Frontal cortex (tissue), 4 donors: Measurements from ENCODE around the gene PTX4. TPM values are rescaled to one million over a fixed set of nuclear protein-coding genes. Genes with fewer than 3 reads are reported as not detected.

Source experiments
- DNase-seq, 2 donors: peaks; one replicate each; pipeline ENCODE4 v3.0.0; 2012; ENCODE audit warnings: low spot score in 2 of 2
- FAIRE-seq: peaks from 2 replicates; lab custom pipeline; 2012; peaks lifted over from hg19 to GRCh38; lab: Jason Lieb, UNC
- total RNA-seq: library from RNA; depleted of rRNA; stranded (reverse); fragments of >200 nt; gene quantifications from one replicate; pipeline ENCODE4 v1.2.3, GENCODE V29; 2014
- donor health status: control.
- donor health status: control.
- donor health status: control.

PTX4 gene
- total RNA-seq, 1 donor from 2014 or later = not detected

DNA sequence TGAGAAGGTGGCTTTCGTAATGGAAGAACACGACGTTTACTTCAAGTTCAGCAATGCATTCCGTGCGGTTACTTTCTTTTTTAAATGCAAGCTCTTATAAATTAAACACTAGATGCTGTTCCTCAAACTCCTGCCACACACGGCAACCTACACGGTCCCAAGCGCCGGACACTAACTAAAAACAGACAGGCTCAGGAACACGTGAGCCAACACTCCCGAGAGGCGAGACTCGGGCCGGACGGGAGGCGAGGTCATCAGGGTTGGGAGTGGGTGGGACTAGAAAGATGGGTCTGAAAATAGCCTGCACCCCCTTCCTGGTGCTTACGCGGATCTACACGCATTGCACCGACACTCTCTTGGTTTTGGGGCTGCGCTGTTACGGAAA, 20.3 kb downstream of the PTX4 start:
- FAIRE-seq = no peak

GRCh38 chr16:1466968-1467521, 21.7 kb downstream of the PTX4 start:
- no peak for FAIRE-seq

More for the DNA sequence above, 20.3 kb downstream of the PTX4 start:
- no peak for DNase-seq

GRCh38 chr16:1466054-1466453, 22.7 kb downstream of the PTX4 start:
- DNase-seq (no peak), FAIRE-seq (no peak)

More at GRCh38 chr16:1466968-1467521, 21.7 kb downstream of the PTX4 start:
- no peak for DNase-seq

DNA sequence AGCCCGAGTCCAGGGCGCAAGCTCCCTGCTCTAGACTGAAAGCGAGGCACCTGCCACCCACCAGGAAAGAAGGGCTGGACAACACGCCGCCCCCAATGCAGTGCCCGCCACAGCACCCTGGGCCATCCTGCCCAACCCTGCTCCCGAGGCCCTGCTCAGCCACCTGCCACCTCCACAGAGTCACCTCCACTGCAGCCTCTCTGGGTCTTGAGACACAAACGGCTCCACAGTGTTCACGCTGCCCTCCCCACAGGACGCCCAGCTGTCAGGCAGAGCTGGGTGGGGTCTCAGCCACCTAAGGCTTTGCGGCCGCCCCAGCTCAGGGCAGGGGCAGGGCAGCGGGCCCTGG, 23.2 kb downstream of the PTX4 start:
- FAIRE-seq (no peak), DNase-seq (no peak)

DNA sequence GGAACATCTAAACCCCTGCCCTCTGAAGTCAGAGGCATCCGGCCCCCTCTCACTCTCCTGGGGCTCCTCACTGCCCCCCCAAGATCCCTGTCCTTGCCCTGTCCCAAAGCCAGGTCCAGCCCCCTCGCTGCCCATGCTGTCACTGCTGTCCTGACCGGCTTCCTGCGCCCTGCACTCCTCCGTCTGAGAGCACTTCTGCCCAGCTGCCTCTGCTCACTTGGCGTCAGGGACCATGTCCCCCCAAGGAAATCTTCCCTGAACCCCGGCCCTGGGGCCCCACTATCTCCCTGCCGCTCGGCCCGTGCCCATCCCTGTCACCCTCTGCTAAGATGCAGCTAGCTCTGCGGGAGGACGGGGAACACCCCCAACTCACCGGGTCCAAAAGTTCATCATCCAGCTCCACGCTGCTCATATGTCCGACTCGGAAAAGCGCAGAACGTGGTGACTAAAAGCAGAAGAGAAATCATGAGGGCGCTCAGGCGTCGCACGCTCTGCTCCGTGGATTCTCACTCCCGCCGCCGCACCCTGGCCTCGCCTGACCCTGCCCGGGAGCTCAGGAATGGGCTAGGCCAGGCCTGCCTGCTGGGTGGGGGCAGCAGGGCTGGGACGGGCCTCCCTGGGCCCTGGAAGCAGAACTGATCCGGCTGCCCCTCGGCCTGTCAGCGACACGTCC, 23.7 kb downstream of the PTX4 start:
- no peak for DNase-seq
- FAIRE-seq = no peak

GRCh38 chr16:1464196-1464893, 24.4 kb downstream of the PTX4 start:
- DNase-seq (no peak), FAIRE-seq (no peak)

DNA sequence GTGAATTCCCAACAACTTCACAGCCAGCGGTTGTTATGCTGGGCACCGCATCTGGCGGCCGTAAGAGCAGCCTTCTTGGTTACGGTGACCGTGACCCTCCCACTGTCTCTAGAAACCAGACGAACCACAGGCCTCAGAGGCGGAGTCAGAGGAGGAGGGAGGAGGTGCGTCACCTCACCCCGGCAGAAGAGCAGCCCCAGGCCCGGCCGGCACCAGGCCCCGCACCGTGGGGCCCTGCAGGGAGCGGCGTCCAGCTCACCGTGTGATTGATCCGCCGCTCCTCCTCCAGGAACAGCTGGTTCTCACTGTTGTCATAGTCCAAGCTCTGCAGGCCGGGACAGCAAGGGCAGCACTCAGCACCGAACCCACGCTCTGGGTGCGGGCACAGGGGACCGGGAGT, 27.6 kb downstream of the PTX4 start:
- DNase-seq (no peak), FAIRE-seq (no peak)

DNA sequence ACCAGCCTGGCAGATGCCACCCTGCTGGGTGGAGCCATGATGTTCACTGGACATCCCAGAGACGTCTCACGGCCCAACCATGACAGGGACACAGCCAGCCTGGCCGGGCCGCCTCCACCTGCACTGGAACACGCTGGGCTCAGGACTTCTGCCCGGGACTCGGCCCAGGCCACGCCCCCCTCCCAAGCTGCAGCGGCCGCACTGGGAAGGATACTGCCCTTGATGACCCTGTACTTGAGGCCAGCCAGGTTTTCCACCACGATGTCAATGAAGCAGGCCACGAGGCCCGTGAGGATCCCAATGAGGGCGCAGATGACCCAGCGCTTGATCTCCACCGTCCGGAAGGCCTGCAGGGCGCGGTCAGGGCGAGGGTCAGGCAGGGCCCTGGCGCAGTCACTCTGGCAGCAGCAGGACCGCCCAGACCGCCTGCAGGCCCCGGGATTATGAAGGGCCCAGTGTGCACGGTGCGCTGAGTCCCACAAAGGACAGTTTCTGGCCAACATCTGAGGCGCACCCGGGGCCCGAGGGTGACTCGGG, 28.1 kb downstream of the PTX4 start:
- FAIRE-seq (no peak), DNase-seq (no peak)

- FAIRE-seq = no peak
- DNase-seq = no peak
Observed at GRCh38 chr16:1459967-1460366, 28.8 kb downstream of the PTX4 start.

- DNase-seq = no peak
- no peak for FAIRE-seq
Observed at GRCh38 chr16:1458977-1459341, 29.8 kb downstream of the PTX4 start.

GRCh38 chr16:1458336-1458976, 30.3 kb downstream of the PTX4 start:
- FAIRE-seq (no peak), DNase-seq (no peak)

DNA sequence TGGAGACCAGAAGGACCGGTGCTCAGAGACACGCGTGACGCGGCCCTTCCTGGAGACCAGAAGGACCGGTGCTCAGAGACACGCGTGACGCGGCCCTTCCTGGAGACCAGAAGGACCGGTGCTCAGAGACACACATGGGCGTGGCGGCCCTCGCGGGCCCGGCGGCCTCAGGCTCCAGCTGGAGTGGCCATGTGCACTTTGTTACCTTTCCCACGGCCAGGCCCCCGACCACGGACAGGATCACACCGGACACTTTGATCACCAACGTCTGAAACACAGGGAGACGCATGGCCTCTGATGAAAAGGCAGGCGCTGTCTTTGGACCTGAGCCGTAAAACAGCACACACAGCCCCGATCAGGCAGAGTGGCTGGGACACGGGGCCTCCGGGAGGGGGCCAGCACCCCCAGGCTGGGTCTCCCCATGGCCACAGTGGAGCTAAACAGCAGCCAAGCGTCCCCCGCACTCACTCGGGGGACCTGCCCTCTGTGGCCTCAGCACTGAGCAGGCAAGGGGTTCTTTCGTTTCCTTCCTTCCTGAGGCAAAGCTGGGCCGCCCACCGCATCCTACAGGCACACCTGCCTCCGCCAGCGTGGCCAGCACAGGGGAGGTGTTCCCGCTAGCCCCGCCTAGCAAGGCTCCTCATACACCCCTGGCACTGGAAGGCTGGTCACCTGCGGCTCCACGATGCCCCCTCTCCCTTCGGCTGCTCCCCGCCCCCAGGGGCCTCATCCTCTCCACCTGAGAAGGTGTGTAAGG, 31.1 kb downstream of the PTX4 start:
- FAIRE-seq = no peak
- DNase-seq = no peak

DNA sequence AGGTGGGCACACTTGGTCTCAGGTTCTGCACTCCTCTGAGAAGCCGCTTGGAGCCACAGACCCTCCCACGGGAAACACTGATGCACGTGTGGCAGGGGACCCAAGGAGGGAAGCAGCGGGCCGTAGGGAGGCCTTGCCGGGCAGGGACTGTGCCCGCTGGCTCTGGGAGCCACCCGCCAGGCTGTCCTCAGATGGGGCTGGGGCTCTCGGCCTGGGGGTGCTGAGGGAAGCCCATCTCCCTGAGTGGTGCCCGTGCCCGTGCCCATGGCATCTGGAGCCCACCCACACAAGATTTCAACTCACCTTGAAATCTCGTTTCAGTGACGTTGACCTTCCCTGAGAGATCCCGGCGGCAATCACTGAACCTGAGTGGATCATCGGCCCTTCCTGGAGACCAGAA, 31.8 kb downstream of the PTX4 start:
- DNase-seq (no peak), FAIRE-seq (no peak)

GRCh38 chr16:1455190-1456171, 33.3 kb downstream of the PTX4 start:
- FAIRE-seq = no peak

DNA sequence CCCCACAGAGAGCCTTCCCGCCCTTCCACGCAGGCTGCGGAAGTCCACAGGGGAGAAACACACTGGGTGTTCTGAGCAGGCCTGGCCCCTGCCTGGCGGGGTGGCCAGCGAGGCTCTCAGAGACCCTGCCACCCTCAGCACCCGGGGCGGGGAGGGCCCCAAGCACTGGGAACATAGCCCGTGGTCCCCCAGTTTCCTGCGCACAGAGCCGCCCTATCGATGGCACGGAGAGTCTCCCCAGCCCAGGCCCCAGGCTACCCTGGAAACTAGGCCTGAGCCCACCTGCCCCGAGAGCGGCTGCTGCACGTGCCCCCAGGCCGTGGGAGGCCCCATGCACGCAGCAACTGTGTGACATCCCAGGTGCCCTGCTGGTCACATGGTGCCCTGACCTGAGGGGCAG, 34.2 kb downstream of the PTX4 start:
- FAIRE-seq (no peak), DNase-seq (no peak)

More at GRCh38 chr16:1455190-1456171, 33.3 kb downstream of the PTX4 start:
- no peak for DNase-seq

DNA sequence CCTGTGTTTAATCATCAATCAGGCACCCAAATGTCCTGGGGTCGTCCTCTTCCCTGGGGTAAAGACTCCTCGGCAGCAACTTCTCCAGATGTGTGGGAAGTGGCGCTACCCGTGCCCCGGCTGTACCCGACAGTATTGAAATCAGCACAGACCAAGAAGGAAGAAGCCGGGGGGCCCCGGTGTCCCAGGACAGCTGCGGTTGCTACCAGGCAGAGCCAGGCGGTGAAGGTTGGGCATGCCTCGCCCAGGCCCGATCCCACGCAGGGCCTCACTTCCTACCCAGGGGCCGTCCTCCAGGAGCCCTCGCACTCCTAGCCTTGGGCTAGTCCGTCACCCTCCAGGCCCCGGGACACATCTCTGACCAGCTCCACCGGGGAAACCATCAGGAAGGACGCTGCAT, 35.4 kb downstream of the PTX4 start:
- DNase-seq = no peak
- no peak for FAIRE-seq

DNA sequence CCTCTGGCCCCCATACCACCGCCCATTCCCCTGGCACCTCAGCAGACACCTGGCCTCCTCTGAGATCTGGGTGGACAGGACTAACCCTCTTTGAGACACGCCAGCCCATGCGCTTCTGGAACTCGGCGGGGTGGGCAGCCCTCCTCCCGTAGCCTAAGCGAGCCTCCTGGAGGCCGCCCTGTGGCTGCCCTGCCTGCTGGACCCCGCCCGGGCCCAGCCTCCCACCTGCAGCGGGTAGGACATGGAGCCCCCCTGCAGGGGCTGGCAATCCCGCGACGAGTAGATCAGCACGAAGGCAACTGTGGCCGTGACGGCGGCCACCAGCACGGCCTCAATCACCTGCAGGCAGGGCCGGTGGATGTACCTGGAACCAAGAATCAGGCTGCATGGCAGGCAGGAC, 36.2 kb downstream of the PTX4 start:
- DNase-seq = no peak
- FAIRE-seq = no peak

DNA sequence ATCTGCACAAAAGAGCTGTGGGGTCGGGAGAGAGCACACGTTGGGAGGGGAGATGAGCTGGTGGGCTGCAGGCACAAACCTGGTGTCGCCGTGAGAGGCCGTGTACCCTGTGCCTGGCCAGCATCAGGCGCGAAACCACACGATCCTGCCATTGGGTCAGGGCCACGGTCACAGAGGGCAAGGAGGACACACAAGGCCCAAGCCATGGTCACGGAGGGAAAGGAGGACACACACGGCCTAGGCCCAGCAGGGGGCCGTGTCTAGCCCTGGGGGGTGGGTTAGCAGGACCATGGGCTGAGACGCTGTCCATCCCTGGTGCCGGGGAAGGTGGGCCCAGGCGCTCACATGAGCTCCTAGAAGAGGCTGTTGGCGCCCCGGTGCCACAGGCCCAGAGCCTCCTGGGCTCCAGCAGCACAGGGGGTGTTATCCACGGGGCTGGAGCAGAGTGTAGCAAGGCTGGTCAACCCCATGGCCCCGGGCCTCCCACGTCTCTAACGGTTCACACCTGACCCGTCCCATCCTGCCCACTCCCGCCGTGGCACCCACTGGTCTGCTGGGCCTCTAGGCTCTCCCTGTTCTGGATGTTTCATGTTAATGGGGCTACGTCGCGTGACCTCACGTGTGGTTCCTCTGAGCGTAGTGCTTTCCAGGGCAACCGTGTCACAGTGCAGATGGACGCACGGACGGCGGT, 36.9 kb downstream of the PTX4 start:
- no peak for FAIRE-seq

More for the DNA sequence above, 36.9 kb downstream of the PTX4 start:
- no peak for DNase-seq
